Neural progenitor cell (in vitro differentiated cells): ENCODE data around the gene SLC23A1.

Experiments used
- EZH2 ChIP-seq: fragments of 200-600 bp; sonication (generic); IDR thresholded peaks from 2 replicates; pipeline ENCODE4 v1.6.1; 2017; ENCODE audit warnings: antibody characterized with exemption, mild to moderate bottlenecking, moderate library complexity
- TF ChIP-seq, protein P1 (sequence below): fragments of 200-600 bp; sonication (generic); IDR thresholded peaks from 2 replicates; pipeline ENCODE4 v1.5.1; 2017; ENCODE audit warnings: antibody characterized with exemption, mild to moderate bottlenecking

GRCh38 chr5:139403418-139403786 is 20.3 kb upstream of the SLC23A1 start:
- TF ChIP-seq EZH2, result no peak
- TF ChIP-seq, protein P1, sequence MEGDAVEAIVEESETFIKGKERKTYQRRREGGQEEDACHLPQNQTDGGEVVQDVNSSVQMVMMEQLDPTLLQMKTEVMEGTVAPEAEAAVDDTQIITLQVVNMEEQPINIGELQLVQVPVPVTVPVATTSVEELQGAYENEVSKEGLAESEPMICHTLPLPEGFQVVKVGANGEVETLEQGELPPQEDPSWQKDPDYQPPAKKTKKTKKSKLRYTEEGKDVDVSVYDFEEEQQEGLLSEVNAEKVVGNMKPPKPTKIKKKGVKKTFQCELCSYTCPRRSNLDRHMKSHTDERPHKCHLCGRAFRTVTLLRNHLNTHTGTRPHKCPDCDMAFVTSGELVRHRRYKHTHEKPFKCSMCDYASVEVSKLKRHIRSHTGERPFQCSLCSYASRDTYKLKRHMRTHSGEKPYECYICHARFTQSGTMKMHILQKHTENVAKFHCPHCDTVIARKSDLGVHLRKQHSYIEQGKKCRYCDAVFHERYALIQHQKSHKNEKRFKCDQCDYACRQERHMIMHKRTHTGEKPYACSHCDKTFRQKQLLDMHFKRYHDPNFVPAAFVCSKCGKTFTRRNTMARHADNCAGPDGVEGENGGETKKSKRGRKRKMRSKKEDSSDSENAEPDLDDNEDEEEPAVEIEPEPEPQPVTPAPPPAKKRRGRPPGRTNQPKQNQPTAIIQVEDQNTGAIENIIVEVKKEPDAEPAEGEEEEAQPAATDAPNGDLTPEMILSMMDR, result no peak
